GM23248 (cell line): ENCODE data around the gene UPB1. TPM values are rescaled to one million over a fixed set of nuclear protein-coding genes. Genes with fewer than 3 reads are reported as not detected.

Experiments used
- DNase-seq: peaks from one replicate; pipeline ENCODE4 v3.0.0-alpha.2; 2015
- H2AFZ ChIP-seq: fragments of 200-600 bp; sonication (generic); 2 replicates; pipeline ENCODE4 v1.6.1; 2016; ENCODE audit warnings: antibody characterized with exemption
- H3F3A ChIP-seq: fragments of 200-600 bp; sonication (generic); 2 replicates; pipeline ENCODE4 v1.6.1; 2016; ENCODE audit warnings: mild to moderate bottlenecking, antibody characterized with exemption, mixed run types; ENCODE audit not compliant: insufficient read depth
- H3K27ac ChIP-seq: fragments of 200-600 bp; sonication (generic); 2 replicates; pipeline ENCODE4 v1.5.1; 2016; ENCODE audit warnings: mild to moderate bottlenecking
- H3K27me3 ChIP-seq: fragments of 200-600 bp; sonication (generic); replicated peaks from 2 replicates; pipeline ENCODE4 v1.6.1; 2016; ENCODE audit warnings: mild to moderate bottlenecking; ENCODE audit not compliant: insufficient read depth
- H3K36me3 ChIP-seq: fragments of 200-600 bp; sonication (generic); 2 replicates; pipeline ENCODE4 v1.6.1; 2016; ENCODE audit warnings: low read depth, mild to moderate bottlenecking
- H3K4me1 ChIP-seq: fragments of 200-600 bp; sonication (generic); 2 replicates; pipeline ENCODE4 v1.6.1; 2016; ENCODE audit warnings: mild to moderate bottlenecking; ENCODE audit not compliant: insufficient read depth
- H3K4me2 ChIP-seq: fragments of 200-600 bp; sonication (generic); one replicate; pipeline ENCODE4 v1.6.1; 2016; ENCODE audit warnings: mild to moderate bottlenecking; ENCODE audit not compliant: unreplicated experiment
- H3K4me3 ChIP-seq: fragments of 200-600 bp; sonication (generic); 2 replicates; pipeline ENCODE4 v1.5.1; 2016; ENCODE audit warnings: mild to moderate bottlenecking
- H3K79me2 ChIP-seq: fragments of 200-600 bp; sonication (generic); 2 replicates; pipeline ENCODE4 v1.6.1; 2016; ENCODE audit warnings: mild to moderate bottlenecking; ENCODE audit not compliant: insufficient read depth
- H3K9ac ChIP-seq: fragments of 200-600 bp; sonication (generic); 2 replicates; pipeline ENCODE4 v1.6.1; 2016; ENCODE audit warnings: mild to moderate bottlenecking
- H3K9me2 ChIP-seq: fragments of 200-600 bp; sonication (generic); 2 replicates; pipeline ENCODE4 v1.6.1; 2016; ENCODE audit warnings: mixed run types, mild to moderate bottlenecking, moderate library complexity; ENCODE audit not compliant: insufficient read depth
- H3K9me3 ChIP-seq: fragments of 200-600 bp; sonication (generic); one replicate; pipeline ENCODE4 v1.6.1; 2017; ENCODE audit warnings: low read depth
- H4K20me1 ChIP-seq: fragments of 200-600 bp; sonication (generic); 2 replicates; pipeline ENCODE4 v1.6.0; 2016; ENCODE audit not compliant: insufficient read depth
- EZH2 ChIP-seq: fragments of 200-600 bp; sonication (generic); IDR thresholded peaks from 2 replicates; pipeline ENCODE4 v1.6.1; 2018; ENCODE audit warnings: antibody characterized with exemption, mild to moderate bottlenecking; ENCODE audit not compliant: insufficient read depth, poor library complexity, severe bottlenecking
- EZH2phosphoT487 ChIP-seq: fragments of 200-600 bp; sonication (generic); IDR thresholded peaks from 2 replicates; pipeline ENCODE4 v1.6.1; 2018; ENCODE audit warnings: antibody characterized with exemption, moderate library complexity, mild to moderate bottlenecking, low read depth; ENCODE audit not compliant: insufficient read depth
- WGBS, 2 experiments: methylation state at CpG; one replicate each; pipeline ENCODE4 v1.1.6; 2015 to 2017; ENCODE audit warnings: low lambda C conversion rate in 2 of 2, low coverage in 1 of 2; ENCODE audit errors: missing lambda C conversion rate in 2 of 2; 5-methylcytosine and 5-hydroxymethylcytosine counted together
- in situ Hi-C: fragments of 300-500 bp; cut with MboI; formaldehyde crosslinking; loops from 2 replicates; pipeline ENCODE4 v1.15.0; 2020
- polyA plus RNA-seq: library from polyadenylated mRNA; unstranded; fragments of >200 nt; fragmentation: Nextera tagmentation; extraction: Ambion mirVana; gene quantifications from 2 replicates; pipeline ENCODE4 v1.2.1, GENCODE V29; 2016
- total RNA-seq: library from RNA; depleted of rRNA; stranded (reverse); fragments of >200 nt; shearing (Covaris generic); gene quantifications from 2 replicates; pipeline ENCODE4 v1.2.3, GENCODE V29; 2014

Gene UPB1
- total and polyA plus RNA-seq, 2 experiments from 2014 or later, result not detected

DNA sequence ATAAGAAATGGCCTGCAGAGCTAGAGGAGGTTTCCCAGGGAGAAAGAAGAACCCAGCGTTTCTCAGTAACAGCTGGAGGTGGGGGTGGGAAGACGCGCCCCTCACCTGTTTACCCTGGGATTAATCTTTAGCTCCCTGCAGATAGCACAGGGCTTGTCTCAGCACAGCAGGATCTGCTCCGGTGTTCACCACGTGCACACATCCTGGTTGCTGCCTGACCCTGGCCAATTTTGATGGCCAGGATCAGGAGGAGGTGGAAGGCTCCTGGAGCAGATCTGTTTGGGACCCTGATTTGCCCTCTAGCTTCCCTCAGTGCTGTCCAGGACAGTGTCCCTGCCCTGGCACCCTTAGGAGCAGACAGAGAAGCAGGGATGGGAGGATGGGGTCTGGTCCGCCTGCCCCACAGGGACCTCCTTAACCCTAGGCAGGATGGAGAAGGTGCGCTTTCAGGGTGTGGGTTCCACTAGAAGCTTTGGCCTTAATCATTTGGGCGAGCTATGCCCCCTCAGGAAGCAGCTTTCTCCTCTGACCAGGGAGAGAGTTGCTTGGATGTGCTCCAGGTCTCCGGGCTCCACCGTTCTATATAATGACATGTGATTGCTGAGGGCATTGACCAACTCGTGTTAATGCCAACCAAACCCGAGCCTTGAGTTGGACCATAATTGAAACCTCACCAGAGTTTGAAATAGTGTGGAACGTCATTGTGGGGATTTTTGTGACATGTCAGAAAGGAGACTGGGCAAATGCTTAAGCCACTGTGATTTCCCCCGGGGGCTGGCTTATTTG, 19.3 kb downstream of the UPB1 start:
- in situ Hi-C loops, result loop anchor here (10.0 kb wide), 1 partner anchor 190 kb away; no protein-coding TSS in a partner anchor
- no peak overlapping the region for H2AFZ ChIP-seq
- 73 to 77% methylated on average over 14 of the region's 14 CpGs for WGBS, 2 experiments
- no peaks in the 10 kb centered on the region for H3K79me2 ChIP-seq
- H3K9ac ChIP-seq, result no peak overlapping the region
- no peaks in the 10 kb centered on the region for H4K20me1 ChIP-seq
- H3K4me1 ChIP-seq, result peaks cover 19% of the 10 kb centered on the region
- DNase-seq, result no peak
- TF ChIP-seq EZH2, result no peak
- TF ChIP-seq EZH2phosphoT487, result no peak
- H3K9me2 ChIP-seq, result no peaks in the 10 kb centered on the region
- H3K9me3 ChIP-seq, result no peaks in the 10 kb centered on the region
- no peaks in the 10 kb centered on the region for H3K36me3 ChIP-seq
- no peak overlapping the region for H3K4me2 ChIP-seq
- H3K4me3 ChIP-seq, result no peak overlapping the region
- peaks cover 21% of the 10 kb centered on the region for H3F3A ChIP-seq
- H3K27me3 ChIP-seq, result peaks cover 15% of the 10 kb centered on the region; the same call in 1 of the 2 replicates
- no peak overlapping the region for H3K27ac ChIP-seq

DNA sequence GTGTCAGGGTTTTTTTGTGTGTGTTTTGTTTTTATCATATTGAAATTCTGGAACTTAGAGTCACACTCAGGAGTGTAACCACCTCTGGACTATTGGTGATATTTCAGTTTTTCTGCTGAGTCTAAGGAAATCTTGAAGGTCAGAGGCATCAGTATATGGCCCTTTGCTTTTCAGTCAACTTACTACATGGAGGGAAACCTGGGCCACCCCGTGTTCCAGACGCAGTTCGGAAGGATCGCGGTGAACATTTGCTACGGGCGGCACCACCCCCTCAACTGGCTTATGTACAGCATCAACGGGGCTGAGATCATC, 19.9 kb downstream of the UPB1 start:
- Histone ChIP-seq H3K4me3 (no peak overlapping the region), H3K79me2 (no peaks in the 10 kb centered on the region), H3K9ac (no peak overlapping the region), H3K9me2 (no peaks in the 10 kb centered on the region), H3K4me2 (no peak overlapping the region), H4K20me1 (no peaks in the 10 kb centered on the region), H3K27ac (no peak overlapping the region), H2AFZ (no peak overlapping the region), H3K4me1 (peaks cover 19% of the 10 kb centered on the region), H3K9me3 (no peaks in the 10 kb centered on the region), H3K27me3 (peaks cover 15% of the 10 kb centered on the region; the same call in 1 of the 2 replicates), H3F3A (peaks cover 21% of the 10 kb centered on the region), H3K36me3 (no peaks in the 10 kb centered on the region)
- 56 to 69% methylated on average over 8 of the region's 8 CpGs for WGBS, 2 experiments
- in situ Hi-C loops, result loop anchor here (10.0 kb wide), 1 partner anchor 190 kb away; no protein-coding TSS in a partner anchor
- DNase-seq, result no peak
- no peak for TF ChIP-seq EZH2phosphoT487
- TF ChIP-seq EZH2, result no peak

DNA sequence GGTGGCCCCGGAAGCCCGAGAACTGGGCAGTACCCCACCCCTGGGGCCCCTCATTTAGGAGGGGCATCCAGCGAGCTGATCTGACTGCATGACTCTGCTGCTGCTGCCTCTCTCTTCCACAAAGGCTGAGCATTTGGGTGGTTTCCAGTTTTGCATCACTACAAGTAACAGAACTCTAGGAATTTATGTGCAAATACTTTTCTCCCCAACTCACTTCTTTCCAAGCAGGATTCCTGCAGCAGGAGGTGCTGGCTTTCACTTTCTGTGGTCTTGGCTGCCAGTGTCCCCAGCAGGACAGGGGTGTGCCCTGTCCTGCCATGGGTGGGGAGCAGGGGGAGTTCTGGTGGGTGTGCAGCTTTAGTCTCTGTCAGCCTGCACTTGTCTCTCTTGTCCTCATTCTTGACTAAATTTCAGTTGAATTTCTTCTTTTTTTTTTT, 21.2 kb downstream of the UPB1 start:
- H3K9ac ChIP-seq, result no peak overlapping the region
- TF ChIP-seq EZH2phosphoT487 (no peak), EZH2 (no peak)

DNA sequence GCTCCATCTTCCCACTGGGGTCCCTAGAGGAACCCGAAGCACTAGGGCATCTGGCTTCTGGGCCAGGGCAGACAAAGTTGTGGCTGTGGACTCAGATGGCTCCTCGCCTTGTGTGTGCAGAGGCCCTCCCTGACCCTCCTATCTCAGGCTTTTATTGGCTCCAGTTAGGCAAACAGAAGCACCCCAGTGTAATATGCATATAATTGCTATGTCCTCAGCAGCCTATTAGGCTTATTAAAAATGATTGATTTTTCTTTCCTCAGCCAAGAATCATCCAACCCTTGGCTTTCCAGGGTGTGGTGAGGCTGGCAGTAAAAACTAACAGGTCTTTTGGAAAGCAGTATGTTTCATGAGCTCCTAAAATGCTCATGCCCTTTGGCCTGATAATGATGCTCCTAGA, 22.3 kb downstream of the UPB1 start:
- in situ Hi-C loops, result loop anchor here (10.0 kb wide), 1 partner anchor 193 kb away; no protein-coding TSS in a partner anchor
- Histone ChIP-seq H3K9ac (no peak overlapping the region), H3K4me3 (no peak overlapping the region), H4K20me1 (no peaks in the 10 kb centered on the region), H3F3A (peaks cover 14% of the 10 kb centered on the region), H3K9me2 (no peaks in the 10 kb centered on the region), H3K4me1 (peaks cover 5% of the 10 kb centered on the region), H3K9me3 (no peaks in the 10 kb centered on the region), H3K27me3 (peaks cover 15% of the 10 kb centered on the region; the same call in 1 of the 2 replicates), H2AFZ (no peak overlapping the region), H3K27ac (no peak overlapping the region), H3K36me3 (no peaks in the 10 kb centered on the region), H3K4me2 (no peak overlapping the region), H3K79me2 (no peaks in the 10 kb centered on the region)
- WGBS, 2 experiments, result 88 to 97% methylated on average over 2 of the region's 2 CpGs
- DNase-seq, result no peak
- TF ChIP-seq EZH2 (no peak), EZH2phosphoT487 (no peak)

More for the DNA sequence above, 21.2 kb downstream of the UPB1 start:
- no peak overlapping the region for H3K27ac ChIP-seq
- H3K36me3 ChIP-seq, result no peaks in the 10 kb centered on the region
- H4K20me1 ChIP-seq, result no peaks in the 10 kb centered on the region
- H3K4me3 ChIP-seq, result peak overlapping the region; percentile 30
- no peaks in the 10 kb centered on the region for H3K79me2 ChIP-seq
- in situ Hi-C loops, result loop anchor here (10.0 kb wide), 1 partner anchor 192 kb away; no protein-coding TSS in a partner anchor
- H3F3A ChIP-seq, result peaks cover 14% of the 10 kb centered on the region
- 0 to 4% methylated on average over 3 of the region's 3 CpGs for WGBS, 2 experiments
- no peaks in the 10 kb centered on the region for H3K9me2 ChIP-seq
- H2AFZ ChIP-seq, result 0 out of 2 replicates have a peak overlapping the region, but pooled peaks have one; percentile 18
- DNase-seq, result peak; percentile 92
- no peaks in the 10 kb centered on the region for H3K9me3 ChIP-seq
- H3K4me2 ChIP-seq, result peak overlapping the region; percentile 74
- peaks cover 13% of the 10 kb centered on the region for H3K4me1 ChIP-seq
- H3K27me3 ChIP-seq, result peaks cover 15% of the 10 kb centered on the region; the same call in 1 of the 2 replicates
